HG03457 (cell line): ENCODE data around the gene HOXA13.

ENCODE experiments used
- ATAC-seq: cut with Tn5 transposase; IDR thresholded peaks from one replicate; pipeline ENCODE4 v1.9.1; 2021; ENCODE audit warnings: moderate number of reproducible peaks; ENCODE audit not compliant: unreplicated experiment

HOXA13 gene

DNA sequence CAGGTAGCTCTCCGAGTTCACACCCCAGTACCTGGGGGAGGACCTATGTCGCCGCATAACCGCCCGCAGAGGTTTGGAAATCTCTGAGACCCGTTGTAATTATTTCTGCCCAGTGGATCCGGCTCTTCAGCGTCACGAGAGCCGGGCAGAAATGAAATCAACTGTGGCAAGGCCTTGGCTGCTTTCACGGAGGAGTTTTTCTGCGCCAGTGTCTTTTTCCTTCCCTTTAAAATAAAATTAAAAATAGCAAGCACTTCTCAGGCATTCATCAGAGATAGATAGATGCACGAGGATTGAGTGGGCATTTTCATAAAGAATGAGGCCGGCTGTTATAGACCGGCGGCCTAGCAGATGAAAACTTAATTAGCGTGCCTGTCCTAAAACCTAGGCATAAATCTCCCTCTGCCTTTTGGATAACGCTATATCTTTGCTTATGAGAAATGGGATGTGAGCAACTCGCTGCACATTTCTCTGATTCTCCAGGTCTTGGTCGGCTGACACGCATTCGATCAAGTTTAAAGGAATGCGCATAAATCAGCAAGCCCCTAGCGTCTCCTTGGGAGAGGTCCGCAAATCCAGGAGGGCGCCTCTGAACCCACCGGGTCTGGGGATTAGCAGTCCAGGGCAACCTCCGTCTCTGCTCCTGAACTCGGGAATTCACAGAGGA, 6.4 kb downstream of the HOXA13 start:
- ATAC-seq, result no peak

DNA sequence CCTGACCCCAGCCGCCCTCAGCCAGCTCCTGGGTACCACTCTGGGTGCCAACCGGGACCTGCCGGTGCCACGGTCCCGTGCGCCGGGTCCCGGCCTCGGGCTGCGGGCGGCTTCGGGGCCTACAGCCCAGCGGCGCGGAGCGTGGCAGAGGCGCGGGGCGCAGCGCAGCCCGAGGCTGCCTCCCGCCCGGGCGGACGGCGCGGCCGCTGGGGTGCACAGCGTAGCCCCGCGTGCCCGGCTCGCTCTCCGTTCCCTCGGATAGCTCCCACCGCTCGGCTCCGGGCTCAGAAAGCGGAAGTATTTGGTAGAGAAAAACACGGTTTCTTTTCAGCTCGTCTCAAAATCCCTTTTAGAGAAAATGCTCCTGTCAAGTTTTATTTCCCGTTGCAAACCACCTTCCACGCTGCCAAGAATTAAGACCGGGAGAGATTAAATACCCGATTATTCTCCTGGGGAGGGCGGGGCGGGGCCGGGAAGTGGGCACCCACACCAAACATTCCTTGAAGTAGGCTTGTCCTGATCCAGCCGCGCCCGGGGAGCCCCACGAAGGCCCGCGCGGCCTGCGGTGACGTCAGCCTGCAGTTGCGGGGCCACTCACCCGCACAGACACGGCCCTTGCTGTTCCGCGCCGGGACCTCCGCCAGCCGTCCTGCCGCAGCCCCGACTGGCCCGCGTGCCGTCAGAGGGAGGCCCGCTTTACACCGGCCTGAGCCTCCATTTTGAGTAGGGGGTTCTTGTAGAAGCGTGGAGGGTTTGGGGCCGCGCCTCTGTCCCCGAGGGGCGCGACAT, 7.2 kb downstream of the HOXA13 start:
- ATAC-seq, result no peak

DNA sequence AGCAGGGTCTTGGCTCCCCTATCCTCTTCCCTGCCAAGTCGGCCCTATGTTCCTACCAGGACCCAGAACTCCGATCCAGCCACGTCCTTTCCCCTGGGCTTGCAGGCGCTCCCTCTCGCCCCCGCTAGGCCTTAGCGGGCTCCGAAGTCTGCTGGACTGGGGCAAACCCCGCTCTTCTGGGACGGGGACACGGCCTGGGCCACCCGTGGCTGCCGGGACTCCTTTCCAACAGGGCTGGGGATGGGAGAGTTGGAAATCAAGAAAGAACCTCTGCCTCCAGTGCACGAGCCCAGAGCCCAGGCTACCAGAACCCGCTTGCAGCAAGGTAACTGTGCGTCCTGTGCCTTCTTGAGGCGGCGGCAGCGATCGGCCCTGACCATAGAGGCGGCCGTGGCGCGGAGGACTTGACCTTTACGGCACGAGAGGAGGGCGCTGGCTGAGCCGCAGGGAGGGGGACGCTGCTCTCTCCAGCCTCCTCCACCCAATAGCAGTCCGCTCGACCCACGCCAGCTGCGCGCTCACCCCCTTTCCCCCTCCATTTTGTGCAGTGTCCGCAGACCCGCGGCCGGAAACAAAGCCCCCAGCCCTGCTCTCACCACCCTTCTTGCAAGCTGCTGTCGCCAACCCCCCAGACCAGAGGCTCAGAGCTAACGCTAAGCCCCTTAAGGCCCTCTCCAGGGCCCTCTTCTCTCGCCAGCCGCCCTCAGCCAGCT, 7.9 kb downstream of the HOXA13 start:
- ATAC-seq, result no peak

DNA sequence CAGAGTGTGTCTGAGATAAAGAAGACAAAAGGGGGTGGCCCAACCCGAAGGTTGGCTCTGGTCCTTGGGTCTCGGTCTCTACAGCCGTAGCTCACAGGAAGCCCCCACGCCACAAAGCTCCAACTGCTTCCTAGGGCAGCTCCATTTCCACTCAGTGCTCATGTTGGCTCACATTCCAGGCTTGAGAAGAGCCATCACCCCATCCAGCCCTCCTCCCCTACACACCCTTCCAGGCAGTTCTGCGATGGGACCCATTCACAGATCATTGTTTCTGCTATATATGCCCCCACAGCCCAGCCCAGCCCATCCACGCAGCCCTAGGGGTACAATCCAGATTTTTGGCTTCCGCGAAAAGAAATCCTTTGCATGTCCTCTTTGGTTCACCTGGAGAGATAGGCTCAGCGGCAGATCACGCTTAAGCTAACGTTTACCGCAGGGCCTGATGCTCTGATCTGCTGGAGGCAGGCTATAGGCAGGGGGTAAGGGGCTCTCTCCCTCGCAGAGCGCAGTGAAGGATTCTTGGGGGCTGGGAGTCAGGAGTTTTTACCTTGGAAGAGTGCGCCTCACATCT, 8.6 kb downstream of the HOXA13 start:
- ATAC-seq, result no peak

DNA sequence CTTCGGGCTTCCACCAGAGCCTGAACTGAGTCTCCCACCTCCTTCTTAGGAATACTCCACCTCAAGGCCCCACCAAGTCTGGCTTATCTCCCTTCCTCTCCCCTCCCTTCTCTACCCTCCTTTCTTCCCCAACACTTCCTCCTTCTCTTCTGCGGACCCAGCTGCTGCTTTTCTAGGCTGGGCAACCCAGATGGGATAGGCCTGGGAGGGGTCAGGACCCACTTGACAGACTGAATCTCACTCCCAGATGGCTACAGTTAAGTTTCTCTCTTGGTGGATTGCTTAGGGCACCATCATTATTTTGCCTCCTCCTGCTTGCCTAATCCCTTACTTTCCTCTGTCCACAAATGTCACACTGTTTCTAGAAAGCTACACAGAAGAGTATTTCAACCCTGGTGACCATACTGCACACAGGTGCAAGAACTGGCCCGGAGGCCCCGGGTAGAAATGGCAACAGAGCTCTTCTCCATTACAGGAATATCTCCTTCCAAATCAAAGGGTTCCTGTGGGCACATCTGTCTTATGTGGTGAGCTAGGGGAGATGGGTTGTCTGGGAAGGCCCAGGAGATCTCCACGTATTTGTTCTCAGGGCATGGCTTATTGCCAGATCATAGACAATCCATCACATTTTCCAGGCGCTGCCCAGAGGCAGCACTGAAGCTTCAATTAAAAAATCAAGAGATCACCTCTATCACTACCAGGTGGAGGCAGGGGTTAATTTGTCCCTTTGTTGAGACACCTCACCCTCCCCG, 9.7 kb downstream of the HOXA13 start:
- ATAC-seq, result no peak

DNA sequence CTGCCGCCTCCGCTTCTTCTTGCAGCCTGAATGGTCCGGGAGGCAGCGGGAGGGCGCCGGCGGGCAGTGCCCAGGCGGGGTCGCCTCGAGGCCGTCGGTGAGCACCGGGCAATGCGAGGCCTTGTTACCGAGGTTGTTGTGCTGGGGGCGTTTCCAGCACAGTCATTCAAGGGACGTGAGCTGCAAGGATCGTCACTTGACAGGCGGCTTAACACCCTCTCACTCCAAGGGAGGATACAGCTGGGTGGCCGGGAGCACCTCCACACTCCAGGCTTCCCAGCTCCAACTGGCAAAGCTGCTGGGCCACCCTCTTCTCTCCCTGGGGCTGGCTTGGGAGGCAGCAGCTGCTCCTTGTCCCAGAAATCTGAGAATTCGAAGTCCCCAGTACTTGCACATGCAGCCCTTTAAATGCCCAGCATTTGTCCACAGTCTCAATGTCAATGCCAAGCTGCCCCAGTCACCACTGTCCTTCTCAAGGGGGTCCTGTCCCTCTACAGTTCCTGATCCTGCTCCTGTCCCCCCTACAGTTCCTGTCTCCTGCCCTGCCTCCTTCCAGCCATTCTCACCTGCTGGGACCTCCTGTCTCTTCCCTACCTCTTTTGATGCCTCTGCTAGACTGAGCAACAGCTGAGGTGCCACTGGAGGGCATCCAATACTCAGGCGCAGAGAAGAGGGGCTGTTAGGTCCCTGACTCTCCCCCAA, 10.4 kb downstream of the HOXA13 start:
- ATAC-seq, result no peak

DNA sequence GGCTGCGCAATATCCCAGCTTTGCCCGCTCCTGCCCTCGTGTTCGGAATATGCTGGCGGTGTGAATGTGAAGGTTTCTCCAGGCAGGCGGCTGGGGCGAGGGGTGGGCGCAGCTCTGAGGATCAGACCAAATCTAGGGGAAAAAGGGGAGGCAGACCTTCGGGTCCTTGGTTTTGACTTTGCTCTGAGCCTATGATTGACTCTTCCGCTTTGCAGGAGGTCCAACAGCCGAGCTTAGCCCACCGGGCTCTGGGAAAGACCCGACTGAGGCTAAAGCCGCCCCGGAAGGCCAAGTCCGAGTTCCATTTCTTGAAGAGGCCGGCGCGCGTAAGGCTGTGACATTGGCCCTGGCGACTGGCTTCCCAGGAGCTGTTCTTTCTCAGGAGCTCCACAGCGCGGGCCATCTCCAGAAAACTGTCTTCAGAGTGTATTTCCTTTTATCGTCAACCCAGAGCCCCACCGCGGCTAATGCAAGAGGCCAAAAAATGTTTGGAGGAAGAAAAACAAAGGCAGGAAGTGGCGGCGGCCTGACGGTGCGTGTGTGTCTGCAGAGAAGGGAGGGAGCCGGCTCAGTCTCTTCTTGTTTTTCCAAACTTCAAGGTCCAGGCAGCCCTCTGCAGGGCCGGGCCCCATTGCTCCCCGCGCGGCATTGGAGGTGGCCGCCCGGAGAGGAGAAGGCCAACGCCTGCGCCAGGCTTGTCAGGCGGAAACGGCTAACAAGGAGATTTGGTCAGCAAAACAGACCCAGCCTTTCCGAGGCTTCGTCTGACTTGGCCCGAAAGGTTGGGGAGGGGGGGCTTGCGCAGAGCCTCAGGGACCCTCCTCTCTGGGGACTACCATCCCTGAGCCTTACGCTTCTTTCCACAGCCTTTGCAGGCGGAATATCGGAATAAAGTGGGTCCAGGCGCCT, 11.3 kb downstream of the HOXA13 start:
- no peak for ATAC-seq

DNA sequence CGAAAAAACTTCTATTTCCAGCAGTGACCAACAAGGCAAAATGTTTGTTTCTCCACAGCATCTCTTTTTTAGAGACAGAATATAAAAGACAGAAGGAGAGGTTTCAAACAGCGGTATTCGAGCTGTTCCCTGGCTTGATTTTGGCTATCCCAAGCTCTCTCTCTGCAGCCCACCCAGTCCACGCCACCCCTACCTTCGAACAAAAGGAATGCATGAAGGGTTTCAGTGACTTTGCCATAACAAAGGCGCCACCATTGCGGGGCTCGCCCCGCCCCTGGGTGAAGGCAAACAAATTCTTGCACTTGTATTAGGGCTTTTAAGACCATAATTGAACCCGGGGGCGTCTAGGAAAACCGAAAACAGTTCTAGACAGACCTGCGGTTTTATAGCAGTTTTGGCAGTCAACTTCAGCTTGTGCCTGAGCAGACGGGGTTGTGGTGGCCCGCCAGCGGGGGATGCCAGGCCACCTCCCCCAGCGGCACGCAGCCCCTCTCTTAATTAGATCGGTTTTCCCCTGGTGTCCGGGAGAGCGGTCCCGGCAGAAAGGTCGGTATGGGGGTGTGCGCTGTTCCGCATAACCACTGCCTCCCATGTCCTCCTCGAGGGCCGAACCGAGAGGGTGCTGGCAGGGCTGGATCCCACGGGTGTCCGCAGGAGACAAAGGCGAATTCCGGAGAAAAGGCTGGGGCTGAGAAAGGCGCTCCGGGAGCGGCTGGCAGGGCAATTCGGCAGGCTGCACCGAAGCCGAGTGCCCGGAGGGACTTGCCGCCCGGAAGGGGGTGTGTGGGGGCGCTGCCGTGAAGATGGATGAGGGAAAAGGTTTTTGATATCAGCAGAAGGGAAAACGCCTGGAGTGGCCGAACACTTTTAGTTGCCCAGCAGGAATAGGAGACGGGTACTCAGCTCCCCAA, 12.2 kb downstream of the HOXA13 start:
- no peak for ATAC-seq

DNA sequence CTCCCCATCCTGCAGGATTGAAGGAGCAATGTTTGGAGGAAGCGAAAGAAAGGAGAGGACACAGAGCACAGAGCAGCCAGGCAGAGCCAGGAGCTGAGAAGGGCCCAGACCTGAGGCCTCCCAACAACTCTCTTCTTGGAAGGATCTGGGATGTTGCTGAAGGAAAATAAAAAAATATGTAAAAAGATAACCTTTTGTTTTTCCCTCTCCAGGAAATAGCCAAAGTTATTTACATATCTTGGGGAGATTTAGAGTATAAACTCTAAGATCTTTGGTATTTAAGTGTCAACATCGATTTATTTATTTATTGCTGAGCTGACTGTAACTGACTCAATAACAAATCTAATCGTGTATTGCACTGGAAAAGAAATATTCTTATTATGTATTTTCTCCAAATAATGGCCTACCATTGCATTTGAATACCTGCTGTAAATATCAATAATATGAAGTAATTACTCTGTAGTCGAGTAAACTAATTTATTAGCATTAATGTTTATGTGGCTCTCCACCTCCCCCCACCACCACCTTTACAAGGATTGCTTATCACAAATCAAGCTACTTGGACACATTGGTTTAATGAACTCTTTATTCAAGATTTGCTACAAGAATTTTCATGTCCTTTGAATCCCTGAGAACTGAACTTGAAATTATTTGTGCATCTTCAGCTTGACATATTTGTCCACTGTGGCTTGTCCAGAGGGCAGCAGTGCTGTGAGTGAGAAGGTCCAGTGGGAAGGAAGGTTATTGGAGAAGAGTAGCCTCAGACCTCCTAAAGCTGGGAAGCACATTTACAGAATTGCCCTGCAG, 13.0 kb downstream of the HOXA13 start:
- no peak for ATAC-seq

DNA sequence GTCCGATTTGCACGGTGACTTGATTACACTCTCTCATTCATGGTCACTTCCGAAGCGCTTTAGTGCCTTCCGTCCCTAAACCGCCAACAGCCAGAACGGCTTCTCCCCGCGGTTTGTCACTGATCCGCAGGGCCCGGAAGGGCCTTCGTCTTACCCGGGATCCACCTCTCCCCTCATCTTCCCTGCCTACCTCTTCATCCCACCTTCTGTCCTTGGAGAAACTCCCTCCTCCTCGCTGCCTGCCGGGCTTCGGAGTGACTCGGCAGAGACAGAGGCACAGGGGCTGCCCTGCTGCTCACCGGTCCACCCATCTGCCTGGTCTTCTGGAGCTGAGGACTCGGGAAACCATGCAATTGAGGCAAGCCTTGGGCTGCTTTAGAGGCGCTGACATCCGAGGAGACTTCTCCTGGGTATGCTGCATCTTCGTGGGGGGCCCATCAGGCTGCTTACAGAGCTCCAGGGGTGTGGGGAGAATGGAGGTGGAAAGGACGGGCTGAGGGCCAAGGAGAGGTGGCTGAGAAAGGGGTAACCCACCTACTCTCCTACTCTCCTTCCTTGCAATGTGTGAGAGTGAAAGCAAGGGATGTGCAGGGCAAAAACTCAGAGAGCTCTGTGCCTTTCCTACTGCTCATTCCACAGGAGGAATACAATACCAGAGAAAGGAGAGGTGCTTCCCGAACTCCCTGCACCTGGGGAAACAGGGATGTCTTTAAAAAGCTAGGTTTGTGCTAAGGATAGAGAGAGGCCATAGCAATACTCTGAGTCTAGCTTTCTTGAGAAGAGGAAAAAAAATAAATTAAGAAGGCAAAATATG, 13.8 kb downstream of the HOXA13 start:
- no peak for ATAC-seq

DNA sequence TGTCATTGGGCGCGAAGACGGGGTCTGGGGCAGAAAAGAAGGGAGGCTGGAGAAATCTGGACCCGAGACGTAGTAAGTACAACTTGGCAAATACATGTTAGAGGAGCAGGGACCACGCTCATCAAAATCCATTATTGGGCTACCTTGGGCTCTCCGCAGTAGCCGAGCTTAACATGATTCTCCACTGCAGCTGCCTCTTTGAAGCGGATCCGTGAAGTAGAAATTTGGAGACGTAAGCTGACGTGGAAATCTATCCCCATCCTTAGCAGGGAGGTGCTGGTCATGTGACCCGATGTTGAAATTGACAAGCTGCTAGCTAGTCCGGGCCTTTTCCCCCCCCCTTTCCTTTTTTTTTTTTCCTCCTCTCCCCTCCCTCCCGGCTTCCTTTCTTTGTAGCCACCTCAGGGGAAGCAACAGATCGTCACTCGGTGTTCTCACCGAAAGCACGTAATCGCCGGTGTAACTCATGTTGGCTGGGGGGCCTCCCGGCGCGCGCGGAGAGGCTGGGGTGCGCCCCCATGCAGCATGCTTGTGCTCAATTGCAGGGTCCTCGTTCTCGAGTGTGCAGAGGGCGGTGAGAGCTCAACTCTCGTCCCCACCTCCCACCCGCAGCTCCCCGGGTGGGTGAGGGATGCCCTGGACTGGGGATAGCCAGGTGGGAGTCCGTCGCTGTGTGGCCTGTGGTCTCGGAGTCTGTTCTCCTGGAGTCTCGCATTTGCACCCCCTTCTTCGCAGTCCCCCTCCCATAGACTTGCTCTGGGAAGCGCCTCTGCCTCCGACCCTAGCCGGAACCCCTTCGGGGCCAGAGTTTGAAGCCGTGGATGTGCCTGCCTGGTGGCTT, 14.7 kb downstream of the HOXA13 start, which contains the start of gene HOXA11:
TSS of gene HOXA11 (minus strand) at position 220 of the 841 bp plus-strand sequence. CDS start at position 132, 88 bp downstream.
- ATAC-seq, result no peak

DNA sequence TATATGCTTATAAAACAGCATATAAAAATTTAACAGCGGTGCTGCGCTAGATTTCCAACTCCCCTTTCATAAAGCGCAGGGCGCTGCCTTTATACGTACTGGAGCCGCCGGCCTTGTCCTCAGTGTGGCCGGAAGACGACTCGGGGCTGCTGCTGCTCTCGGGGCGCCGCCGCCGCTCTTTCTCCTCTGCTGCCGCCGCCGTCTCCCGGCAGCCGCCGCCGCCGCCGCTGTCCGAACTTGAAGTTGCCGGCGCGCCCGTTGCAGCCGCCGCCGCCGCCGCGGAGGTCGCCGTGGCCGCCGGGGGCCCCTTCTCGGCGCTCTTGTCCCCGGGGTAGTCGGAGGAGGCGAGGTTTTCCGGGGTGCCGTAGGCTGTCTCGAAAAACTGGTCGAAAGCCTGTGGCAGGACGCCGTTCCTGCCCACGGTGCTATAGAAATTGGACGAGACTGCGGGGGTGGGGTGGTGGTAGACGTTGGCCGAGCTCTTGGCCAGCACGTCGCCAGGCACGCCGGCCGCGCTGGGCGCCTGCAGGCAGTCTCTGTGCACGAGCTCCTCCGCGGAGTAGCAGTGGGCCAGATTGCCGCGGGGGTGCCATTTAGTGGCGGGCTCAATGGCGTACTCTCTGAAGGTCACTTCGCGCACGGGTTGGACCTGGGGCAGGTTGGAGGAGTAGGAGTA, 15.4 kb downstream of the HOXA13 start:
- no peak for ATAC-seq

DNA sequence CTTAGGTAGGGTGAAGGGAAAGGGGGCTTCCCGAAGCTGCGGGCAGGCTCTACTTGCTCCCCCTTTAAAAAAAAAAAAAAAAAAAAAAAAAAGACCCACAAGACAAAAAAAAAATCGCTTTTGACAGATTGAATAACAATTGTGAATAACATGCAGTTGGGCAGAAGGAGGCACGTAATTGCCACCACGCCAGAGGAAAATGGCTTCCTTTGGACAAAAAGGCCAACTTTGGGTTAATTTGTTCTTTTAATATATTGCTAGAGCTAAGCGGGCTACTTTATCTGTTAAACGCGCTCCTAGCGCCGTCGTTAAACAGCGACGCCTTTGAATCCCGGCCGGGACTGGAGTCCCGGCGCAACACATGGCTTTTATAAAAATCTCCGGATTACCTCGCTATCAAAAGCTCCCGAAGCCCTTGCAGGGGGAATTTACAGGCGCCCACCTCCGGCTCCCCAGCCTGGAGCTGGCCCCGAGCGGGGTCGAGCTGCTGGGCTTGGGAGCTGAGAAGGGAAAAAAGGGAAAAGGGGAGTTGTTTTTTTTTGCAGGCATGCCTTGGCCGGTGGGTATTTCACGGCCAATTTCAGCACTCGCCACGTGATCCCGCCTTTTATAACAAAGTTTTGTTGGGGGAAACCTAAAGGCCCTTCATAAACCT, 16.1 kb downstream of the HOXA13 start:
- no peak for ATAC-seq

DNA sequence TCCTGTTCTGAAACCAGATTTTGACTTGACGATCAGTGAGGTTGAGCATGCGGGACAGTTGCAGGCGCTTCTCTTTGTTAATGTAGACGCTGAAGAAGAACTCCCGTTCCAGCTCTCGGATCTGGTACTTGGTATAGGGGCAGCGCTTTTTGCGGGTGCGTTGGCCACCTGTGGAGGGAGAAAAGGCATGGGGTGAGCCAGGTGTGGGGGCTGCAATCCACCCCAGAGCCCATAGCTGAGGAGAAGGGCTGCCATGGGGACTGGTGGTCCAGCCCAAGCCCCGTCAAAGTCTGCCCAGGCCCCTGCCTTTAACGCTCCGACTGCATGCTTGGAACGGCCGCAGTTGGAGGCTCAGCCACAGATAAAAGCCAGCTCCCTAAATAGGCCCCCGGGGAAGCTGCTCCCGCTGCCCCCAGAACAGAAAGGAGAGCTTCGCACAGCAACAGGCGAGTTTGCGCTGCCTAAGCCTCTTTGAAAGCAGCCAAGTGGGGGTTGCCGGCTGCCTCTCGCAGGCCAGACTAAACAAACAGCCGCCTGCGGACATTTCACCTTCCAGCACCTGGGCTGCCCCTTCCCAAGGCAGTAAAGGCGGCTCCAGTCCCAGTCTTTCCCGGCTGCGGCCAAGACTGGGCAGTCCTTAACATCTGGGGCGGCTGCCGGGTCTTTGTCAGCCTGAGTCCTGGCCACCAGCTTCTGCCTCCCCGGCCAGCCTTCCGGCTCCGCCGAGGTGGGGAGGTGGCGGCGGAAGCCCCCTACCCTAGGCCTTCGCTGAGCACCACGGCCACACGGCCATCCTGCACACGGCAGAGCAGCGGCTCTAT, 16.8 kb downstream of the HOXA13 start:
- ATAC-seq, result no peak
